Breast epithelium (tissue), 4 donors: Measurements from ENCODE around the gene TTC7B. TPM values are rescaled to one million over a fixed set of nuclear protein-coding genes. Genes with fewer than 3 reads are reported as not detected.

Experiments
- DNase-seq, 2 donors: peaks; one replicate each; pipeline ENCODE4 v3.0.0-alpha.2; 2019; ENCODE audit warnings: low spot score in 2 of 2
- H3K27ac ChIP-seq, 2 donors: fragments of 200-600 bp; sonication (generic) in 1 of 2; one replicate each; pipeline ENCODE4 v1.5.1; 2016 to 2019; ENCODE audit warnings: mild to moderate bottlenecking in 1 of 2
- H3K27me3 ChIP-seq, 2 donors: fragments of 200-600 bp; sonication (generic) in 1 of 2; one replicate each; pipeline versions ENCODE4 v1.5.1 to v1.6.0; 2017 to 2019; ENCODE audit warnings: control low read depth in 1 of 2, mild to moderate bottlenecking in 1 of 2
- H3K36me3 ChIP-seq: fragments of 200-600 bp; one replicate; pipeline ENCODE4 v1.5.1; 2019
- H3K4me1 ChIP-seq, 2 donors: fragments of 200-600 bp; sonication (generic); one replicate each; pipeline ENCODE4 v1.5.1; 2016 to 2019; ENCODE audit warnings: control low read depth in 1 of 2
- H3K4me3 ChIP-seq, 3 donors: fragments of 200-600 bp; sonication (generic); 1 replicate in 2 of 3; 2 replicates in 1 of 3; pipeline ENCODE4 v1.5.1; 2016 to 2019; ENCODE audit warnings: mild to moderate bottlenecking in 3 of 3, moderate library complexity in 2 of 3
- H3K9me3 ChIP-seq, 2 donors: fragments of 200-600 bp; sonication (generic) in 1 of 2; one replicate each; pipeline ENCODE4 v1.5.1; 2016 to 2019; ENCODE audit warnings: control low read depth in 1 of 2
- CTCF ChIP-seq, 3 donors: fragments of 450-650 bp; IDR thresholded peaks; one replicate each; pipeline ENCODE4 v1.5.1; 2016 to 2017; ENCODE audit warnings: antibody characterized with exemption in 3 of 3, mild to moderate bottlenecking in 3 of 3, moderate library complexity in 3 of 3
- POLR2A ChIP-seq: fragments of 450-650 bp; IDR thresholded peaks from one replicate; pipeline ENCODE4 v1.6.1; 2016; ENCODE audit warnings: antibody characterized with exemption, mild to moderate bottlenecking, moderate library complexity
- POLR2AphosphoS5 ChIP-seq, 3 donors: sonication (generic); formaldehyde crosslinking; IDR thresholded peaks; one replicate each; pipeline ENCODE4 v1.6.1; 2017; ENCODE audit warnings: antibody characterized with exemption in 3 of 3
- intact Hi-C: fragments of 100-400 bp; cut with DNase I; formaldehyde crosslinking; loops from one replicate; pipeline ENCODE4 v1.15.1; 2023; ENCODE audit warnings: low total_unique reads
- total RNA-seq, 3 donors: library from RNA; depleted of rRNA; stranded (reverse); fragments of >200 nt; gene quantifications; one replicate each; pipeline ENCODE4 v1.1.0, GENCODE V29; 2016

TTC7B gene
- total RNA-seq, 3 donors from 2014 or later: 14.0 to 29.1 (median 22.0) TPM

DNA sequence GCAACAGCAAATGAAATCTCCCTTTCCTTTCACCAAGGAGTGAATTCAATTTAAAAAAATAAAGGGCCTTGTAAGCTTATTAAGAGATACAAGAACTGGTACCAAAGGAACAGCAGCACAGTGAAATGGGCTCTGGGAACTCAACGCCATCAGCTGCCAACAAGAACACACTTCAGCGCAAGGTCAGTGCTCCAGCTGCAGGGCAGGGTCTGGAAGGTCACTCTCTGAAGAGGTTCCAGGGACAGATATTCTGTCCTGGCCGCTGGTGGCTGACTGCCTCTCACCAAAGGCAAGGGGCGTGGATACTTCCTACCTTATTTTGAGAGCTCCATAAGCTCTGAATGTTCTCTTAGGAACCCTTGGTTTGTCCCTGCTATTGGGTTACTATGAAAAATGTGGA, 232.8 kb downstream of the TTC7B start:
- no peak for DNase-seq
- H3K27ac ChIP-seq: no peak overlapping the region
- H3K4me3 ChIP-seq: no peak overlapping the region
- intact Hi-C loops: no loop called here
- no peaks in the 10 kb centered on the region for H3K27me3 ChIP-seq
- TF ChIP-seq CTCF (IDR thresholded peaks at IDR 0.05) (no peak), POLR2AphosphoS5 (IDR thresholded peaks at IDR 0.05) (no peak), POLR2A (no peak)
- no peaks in the 10 kb centered on the region for H3K9me3 ChIP-seq
- H3K36me3 ChIP-seq: no peaks in the 10 kb centered on the region
- no peaks in the 10 kb centered on the region for H3K4me1 ChIP-seq

DNA sequence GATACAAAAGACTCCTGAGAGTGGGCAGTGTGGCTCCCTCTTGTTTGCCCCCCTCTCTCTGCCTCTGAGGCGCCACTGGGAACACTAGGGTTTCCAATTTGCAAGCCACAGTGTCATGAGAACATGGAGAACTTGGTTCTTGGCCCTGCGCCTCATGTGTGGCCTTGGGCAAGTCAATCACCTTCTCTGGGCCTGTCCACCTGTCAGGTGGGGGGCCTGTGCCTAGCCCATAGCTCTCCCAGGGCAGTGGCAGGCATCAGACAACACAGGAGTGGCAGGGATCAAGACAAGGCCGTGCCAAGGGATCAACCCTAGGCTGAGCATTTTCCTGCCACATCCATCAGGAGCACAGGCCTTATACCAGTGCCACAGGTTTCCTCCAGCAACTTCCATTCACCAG, 234.1 kb downstream of the TTC7B start:
- no peaks in the 10 kb centered on the region for H3K9me3 ChIP-seq
- no peak for DNase-seq
- H3K4me1 ChIP-seq: no peaks in the 10 kb centered on the region
- no peak overlapping the region for H3K27ac ChIP-seq
- no peak overlapping the region for H3K4me3 ChIP-seq
- H3K27me3 ChIP-seq: no peaks in the 10 kb centered on the region
- intact Hi-C loops: no loop called here
- no peaks in the 10 kb centered on the region for H3K36me3 ChIP-seq
- TF ChIP-seq POLR2AphosphoS5 (IDR thresholded peaks at IDR 0.05) (no peak), POLR2A (no peak), CTCF (IDR thresholded peaks at IDR 0.05) (no peak)

- DNase-seq: no peak
- Histone ChIP-seq H3K4me1 (no peaks in the 10 kb centered on the region), H3K36me3 (no peaks in the 10 kb centered on the region), H3K9me3 (no peaks in the 10 kb centered on the region), H3K27me3 (no peaks in the 10 kb centered on the region), H3K4me3 (no peak overlapping the region), H3K27ac (no peak overlapping the region)
- TF ChIP-seq POLR2A: no peak
- no peak for TF ChIP-seq CTCF (IDR thresholded peaks at IDR 0.05)
- TF ChIP-seq POLR2AphosphoS5 (IDR thresholded peaks at IDR 0.05): no peak
- intact Hi-C loops: no loop called here
Measured at GRCh38 chr14:90581745-90582144, 234.5 kb downstream of the TTC7B start.

- no peak for TF ChIP-seq POLR2AphosphoS5 (IDR thresholded peaks at IDR 0.05)
- no peak for TF ChIP-seq CTCF (IDR thresholded peaks at IDR 0.05)
- no peak for TF ChIP-seq POLR2A
- no peaks in the 10 kb centered on the region for H3K36me3 ChIP-seq
- H3K4me1 ChIP-seq: no peaks in the 10 kb centered on the region
- H3K27ac ChIP-seq: no peak overlapping the region
- no peaks in the 10 kb centered on the region for H3K9me3 ChIP-seq
- DNase-seq: no peak
- no peaks in the 10 kb centered on the region for H3K27me3 ChIP-seq
- no peak overlapping the region for H3K4me3 ChIP-seq
- intact Hi-C loops: no loop called here
Measured at GRCh38 chr14:90580377-90581335, 235.6 kb downstream of the TTC7B start.

- no peaks in the 10 kb centered on the region for H3K4me1 ChIP-seq
- H3K4me3 ChIP-seq: no peak overlapping the region
- no peak overlapping the region for H3K27ac ChIP-seq
- no peaks in the 10 kb centered on the region for H3K27me3 ChIP-seq
- intact Hi-C loops: no loop called here
- TF ChIP-seq POLR2A (no peak), POLR2AphosphoS5 (IDR thresholded peaks at IDR 0.05) (no peak), CTCF (IDR thresholded peaks at IDR 0.05) (no peak)
- no peak for DNase-seq
- no peaks in the 10 kb centered on the region for H3K36me3 ChIP-seq
- no peaks in the 10 kb centered on the region for H3K9me3 ChIP-seq
Measured at GRCh38 chr14:90579816-90580215, 236.4 kb downstream of the TTC7B start.
